ENCODE measurements around the gene MTHFD1. TPM values are rescaled to one million over a fixed set of nuclear protein-coding genes. Genes with fewer than 3 reads are reported as not detected.

The MTHFD1 gene
- total RNA-seq, 6 donors from 2014 or later, result 16.8 to 59.8 (median 29.6) TPM

- no peak overlapping the region for H3K27ac ChIP-seq
- no peaks in the 10 kb centered on the region for H3K4me1 ChIP-seq
- ATAC-seq (ENCODE audit: low FRiP score in 2 of 2), result no peak
- 88 to 90% methylated on average over 2 of the region's 2 CpGs for WGBS, 2 donors
- H3K9me3 ChIP-seq, result no peaks in the 10 kb centered on the region
- TF ChIP-seq POLR2A (IDR thresholded peaks at IDR 0.05) (no peak), CTCF (IDR thresholded peaks at IDR 0.05) (no peak), POLR2AphosphoS5 (IDR thresholded peaks at IDR 0.05) (no peak), EP300 (IDR thresholded peaks at IDR 0.05) (no peak)
- H3K27me3 ChIP-seq, result no peaks in the 10 kb centered on the region
- peaks cover 0 to 43% (median 21%) of the 10 kb centered on the region in 4 donors for H3K36me3 ChIP-seq
- no peak overlapping the region for H3K4me3 ChIP-seq
- DNase-seq, result no peak
These were observed 103.5 kb downstream of the MTHFD1 start for GRCh38 chr14:64491637-64492036.

- H3K4me1 ChIP-seq, result no peaks in the 10 kb centered on the region
- no peaks in the 10 kb centered on the region for H3K27me3 ChIP-seq
- WGBS, 2 donors, result 86 to 94% methylated on average over 3 of the region's 3 CpGs
- no peak overlapping the region for H3K4me3 ChIP-seq
- no peak for ATAC-seq (ENCODE audit: low FRiP score in 2 of 2)
- TF ChIP-seq POLR2A (IDR thresholded peaks at IDR 0.05) (no peak), CTCF (IDR thresholded peaks at IDR 0.05) (no peak), EP300 (IDR thresholded peaks at IDR 0.05) (no peak), POLR2AphosphoS5 (IDR thresholded peaks at IDR 0.05) (no peak)
- no peak overlapping the region for H3K27ac ChIP-seq
- no peak for DNase-seq
- H3K36me3 ChIP-seq, result peaks cover 0 to 28% (median 12%) of the 10 kb centered on the region in 4 donors
- H3K9me3 ChIP-seq, result no peaks in the 10 kb centered on the region
These were observed 105.3 kb downstream of the MTHFD1 start for GRCh38 chr14:64493455-64493854.

- H3K27me3 ChIP-seq, result no peaks in the 10 kb centered on the region
- peaks cover 0 to 12% (median 5%) of the 10 kb centered on the region in 4 donors for H3K4me1 ChIP-seq
- H3K4me3 ChIP-seq, result no peak overlapping the region
- no peaks in the 10 kb centered on the region for H3K9me3 ChIP-seq
- DNase-seq, result no peak
- no peak for TF ChIP-seq POLR2A (IDR thresholded peaks at IDR 0.05)
- no peak for TF ChIP-seq EP300 (IDR thresholded peaks at IDR 0.05)
- TF ChIP-seq POLR2AphosphoS5 (IDR thresholded peaks at IDR 0.05), result no peak
- no peak for TF ChIP-seq CTCF (IDR thresholded peaks at IDR 0.05)
- no peak for ATAC-seq (ENCODE audit: low FRiP score in 2 of 2)
- H3K36me3 ChIP-seq, result peaks cover 0 to 10% (median 5%) of the 10 kb centered on the region in 4 donors
- H3K27ac ChIP-seq, result no peak overlapping the region
These were observed 107.1 kb downstream of the MTHFD1 start for GRCh38 chr14:64495252-64495651.

GRCh38 chr14:64496764-64497163, 108.6 kb downstream of the MTHFD1 start:
- no peaks in the 10 kb centered on the region for H3K9me3 ChIP-seq
- DNase-seq (no peak), ATAC-seq (ENCODE audit: low FRiP score in 2 of 2) (no peak)
- TF ChIP-seq CTCF (IDR thresholded peaks at IDR 0.05) (no peak), POLR2AphosphoS5 (IDR thresholded peaks at IDR 0.05) (no peak)
- peaks cover 13 to 26% (median 18%) of the 10 kb centered on the region in 4 donors for H3K4me1 ChIP-seq
- no peaks in the 10 kb centered on the region for H3K27me3 ChIP-seq
- H3K4me3 ChIP-seq, result no peak overlapping the region
- H3K36me3 ChIP-seq, result peaks cover 0 to 10% (median 3%) of the 10 kb centered on the region in 4 donors
- no peak overlapping the region for H3K27ac ChIP-seq

- TF ChIP-seq POLR2A (IDR thresholded peaks at IDR 0.05) (no peak), CTCF (IDR thresholded peaks at IDR 0.05) (no peak), EP300 (IDR thresholded peaks at IDR 0.05) (no peak), POLR2AphosphoS5 (IDR thresholded peaks at IDR 0.05) (no peak)
- no peaks in the 10 kb centered on the region for H3K27me3 ChIP-seq
- peaks cover 22 to 41% (median 27%) of the 10 kb centered on the region in 4 donors for H3K4me1 ChIP-seq
- no peak for ATAC-seq (ENCODE audit: low FRiP score in 2 of 2)
- peak overlapping the region in 1 of 4 donors; percentile 100 for H3K27ac ChIP-seq
- WGBS, 2 donors, result 74 to 88% methylated on average over 1 of the region's 1 CpG
- H3K4me3 ChIP-seq, result no peak overlapping the region
- peaks cover 0 to 7% (median 3%) of the 10 kb centered on the region in 4 donors for H3K36me3 ChIP-seq
- DNase-seq, result no peak
- no peaks in the 10 kb centered on the region for H3K9me3 ChIP-seq
These were observed 111.9 kb downstream of the MTHFD1 start for GRCh38 chr14:64500088-64500487.
